Measurements from ENCODE around the gene WDR64. TPM values are rescaled to one million over a fixed set of nuclear protein-coding genes. Genes with fewer than 3 reads are reported as not detected.

WDR64 gene
- total RNA-seq, 1 experiment from 2014 or later: not detected

GRCh38 chr1:241635556-241636152 lies 16.4 kb upstream of the WDR64 start:
- POLR2A ChIA-PET: interaction anchor here (0.6 to 4.4 kb wide), 5 partner anchors 23 to 1596 kb away, joined by 3 to 50 read pairs (median 3); partner anchors contain the start of gene EXO1
- H3K4me1 Mint-ChIP-seq (ENCODE audit: insufficient read depth, unreplicated experiment): peaks cover 64% of the 10 kb centered on the region
- intact Hi-C loops (cut with micrococcal nuclease): no loop called here
- H3K27me3 Mint-ChIP-seq (ENCODE audit: insufficient read depth, unreplicated experiment): no peaks in the 10 kb centered on the region
- BruUV-seq (replicated peaks): no TSS peak
- H3K9me3 Mint-ChIP-seq (ENCODE audit: unreplicated experiment): no peaks in the 10 kb centered on the region
- CTCF ChIA-PET: interaction anchor here (0.8 to 7.1 kb wide), 11 partner anchors 8 to 203 kb away, joined by 3 to 69 read pairs (median 4); no protein-coding TSS in a partner anchor
- no peak for TF ChIP-seq CTCF (IDR thresholded peaks at IDR 0.05; ENCODE audit: unreplicated experiment)
- H3K27ac Mint-ChIP-seq (ENCODE audit: low read depth, unreplicated experiment): no peak overlapping the region
- DNase-seq (ENCODE audit: unreplicated experiment): no peak
- H3K4me3 Mint-ChIP-seq (ENCODE audit: unreplicated experiment): no peak overlapping the region
- H3K36me3 Mint-ChIP-seq (ENCODE audit: insufficient read depth, unreplicated experiment): peaks cover 70% of the 10 kb centered on the region

GRCh38 chr1:241636291-241636690 lies 15.8 kb upstream of the WDR64 start:
- CTCF ChIA-PET: interaction anchor here (0.6 to 7.1 kb wide), 12 partner anchors 8 to 202 kb away, joined by 3 to 69 read pairs (median 3); no protein-coding TSS in a partner anchor
- Mint-ChIP-seq H3K4me3 (ENCODE audit: unreplicated experiment) (peak overlapping the region; percentile 75), H3K27ac (ENCODE audit: low read depth, unreplicated experiment) (peak overlapping the region; percentile 100), H3K4me1 (ENCODE audit: insufficient read depth, unreplicated experiment) (peaks cover 66% of the 10 kb centered on the region), H3K9me3 (ENCODE audit: unreplicated experiment) (no peaks in the 10 kb centered on the region), H3K36me3 (ENCODE audit: insufficient read depth, unreplicated experiment) (peaks cover 67% of the 10 kb centered on the region), H3K27me3 (ENCODE audit: insufficient read depth, unreplicated experiment) (no peaks in the 10 kb centered on the region)
- intact Hi-C loops (cut with micrococcal nuclease): no loop called here
- no peak for DNase-seq (ENCODE audit: unreplicated experiment)
- POLR2A ChIA-PET: interaction anchor here (0.6 to 4.4 kb wide), 10 partner anchors 10 to 1595 kb away, joined by 3 to 50 read pairs (median 19); partner anchors contain the start of genes EXO1 and FH
- BruUV-seq (replicated peaks): no TSS peak
- TF ChIP-seq CTCF (IDR thresholded peaks at IDR 0.05; ENCODE audit: unreplicated experiment): no peak

- peaks cover 66% of the 10 kb centered on the region for H3K4me1 Mint-ChIP-seq (ENCODE audit: insufficient read depth, unreplicated experiment)
- no peak for TF ChIP-seq CTCF (IDR thresholded peaks at IDR 0.05; ENCODE audit: unreplicated experiment)
- peak overlapping the region; percentile 75 for H3K4me3 Mint-ChIP-seq (ENCODE audit: unreplicated experiment)
- BruUV-seq (replicated peaks): no TSS peak
- H3K27me3 Mint-ChIP-seq (ENCODE audit: insufficient read depth, unreplicated experiment): no peaks in the 10 kb centered on the region
- H3K27ac Mint-ChIP-seq (ENCODE audit: low read depth, unreplicated experiment): peak overlapping the region; percentile 100
- intact Hi-C loops (cut with micrococcal nuclease): no loop called here
- H3K36me3 Mint-ChIP-seq (ENCODE audit: insufficient read depth, unreplicated experiment): peaks cover 67% of the 10 kb centered on the region
- peaks cover 5% of the 10 kb centered on the region for H3K9me3 Mint-ChIP-seq (ENCODE audit: unreplicated experiment)
- DNase-seq (ENCODE audit: unreplicated experiment): peak; percentile 30
- ChIA-PET CTCF (interaction anchor here (0.6 to 7.1 kb wide), 10 partner anchors 11 to 272 kb away, joined by 3 to 69 read pairs (median 4); partner anchors contain the start of gene KMO), POLR2A (interaction anchor here (0.6 to 4.4 kb wide), 18 partner anchors 11 to 1210 kb away, joined by 3 to 50 read pairs (median 9); partner anchors contain the start of genes FH and KMO)
Observed at GRCh38 chr1:241637046-241637590, 15.0 kb upstream of the WDR64 start.

GRCh38 chr1:241637604-241638003 lies 14.5 kb upstream of the WDR64 start:
- peak; percentile 56 for DNase-seq (ENCODE audit: unreplicated experiment)
- no TSS peak for BruUV-seq (replicated peaks)

More at GRCh38 chr1:241637604-241638003, 14.5 kb upstream of the WDR64 start:
- Mint-ChIP-seq H3K27ac (ENCODE audit: low read depth, unreplicated experiment) (peak overlapping the region; percentile 100), H3K36me3 (ENCODE audit: insufficient read depth, unreplicated experiment) (peaks cover 63% of the 10 kb centered on the region), H3K9me3 (ENCODE audit: unreplicated experiment) (peaks cover 8% of the 10 kb centered on the region), H3K4me1 (ENCODE audit: insufficient read depth, unreplicated experiment) (peaks cover 68% of the 10 kb centered on the region), H3K4me3 (ENCODE audit: unreplicated experiment) (peak overlapping the region; percentile 75), H3K27me3 (ENCODE audit: insufficient read depth, unreplicated experiment) (no peaks in the 10 kb centered on the region)
- no peak for TF ChIP-seq CTCF (IDR thresholded peaks at IDR 0.05; ENCODE audit: unreplicated experiment)
- intact Hi-C loops (cut with micrococcal nuclease): loop anchor here (2.0 kb wide), 1 partner anchor 111 kb away; no protein-coding TSS in a partner anchor
- POLR2A ChIA-PET: interaction anchor here (0.6 to 4.4 kb wide), 27 partner anchors 8 to 201 kb away, joined by 3 to 50 read pairs (median 9); partner anchors contain the start of genes FH and KMO
- CTCF ChIA-PET: interaction anchor here (0.7 to 7.1 kb wide), 9 partner anchors 11 to 197 kb away, joined by 3 to 69 read pairs (median 4); partner anchors contain the start of gene KMO
